SH-SY5Y (cell line): ENCODE data around the gene FAM170B.

ENCODE experiments used
- GATA2 ChIP-seq: IDR thresholded peaks from 2 replicates; pipeline ENCODE4 v1.6.1; 2011; ENCODE audit warnings: mild to moderate bottlenecking, low read depth, low read length
- GATA3 ChIP-seq: IDR thresholded peaks from 2 replicates; pipeline ENCODE4 v1.6.1; 2011; ENCODE audit warnings: low read depth, mild to moderate bottlenecking, low read length, moderate library complexity

DNA sequence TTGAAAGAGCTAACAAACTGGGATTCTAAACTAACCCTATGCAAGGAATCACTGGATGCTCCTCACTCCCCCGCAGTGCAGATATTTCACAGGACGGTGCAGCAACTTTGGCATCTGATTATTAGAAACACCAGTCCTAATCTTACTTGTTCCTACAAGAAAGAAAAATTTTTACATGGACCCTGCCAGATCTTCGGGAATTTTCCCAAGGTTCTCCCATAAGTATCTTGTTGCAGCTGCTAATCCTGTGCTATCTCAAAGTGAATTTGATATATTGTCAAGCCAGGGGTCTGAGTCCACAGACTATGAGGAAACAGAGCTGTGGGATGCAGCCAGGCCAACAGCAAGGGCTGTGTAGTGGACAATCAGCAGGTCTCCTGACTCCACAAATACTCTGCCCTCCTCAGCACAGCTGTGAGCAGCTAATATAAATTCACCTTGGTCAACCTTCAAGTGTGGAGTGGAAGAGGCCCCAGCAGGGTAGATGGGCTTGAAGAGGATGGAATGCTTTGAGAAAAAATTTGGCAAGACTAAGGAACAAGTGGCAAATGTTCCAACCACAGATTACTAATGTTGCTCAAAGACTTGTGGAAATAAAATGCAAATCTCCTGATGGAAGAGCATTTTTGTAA, 44.1 kb downstream of the FAM170B start:
- TF ChIP-seq GATA2 (no peak), GATA3 (no peak)
